Measurements from ENCODE around the gene TMEM132D. TPM values are rescaled to one million over a fixed set of nuclear protein-coding genes. Genes with fewer than 3 reads are reported as not detected.

The TMEM132D gene
- total and polyA plus RNA-seq, 2 of the 4 experiments (the other 2 are of a cell fraction), result not detected

DNA sequence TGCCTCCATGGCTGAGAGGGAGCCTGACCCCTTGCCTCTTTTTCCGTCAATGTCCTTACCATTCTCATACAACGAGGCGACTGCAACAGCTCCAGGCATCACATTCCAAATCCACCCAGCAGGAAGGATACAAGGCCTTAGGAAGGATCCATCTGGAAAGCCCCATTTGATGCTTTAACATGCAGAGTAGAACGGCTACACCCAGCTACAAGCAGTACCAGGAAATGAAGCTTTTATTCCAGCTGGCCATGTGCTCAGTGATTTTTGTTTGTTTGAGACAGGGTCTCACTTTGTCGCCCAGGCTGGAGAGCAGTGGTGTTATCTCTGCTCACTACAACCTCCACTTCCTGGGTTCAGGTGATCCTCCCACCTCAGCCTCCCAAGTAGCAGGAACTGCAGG is 124.8 kb downstream of the TMEM132D start:
- peaks cover 25% of the 10 kb centered on the region for H3K9me3 ChIP-seq (ENCODE audit: control insufficient read depth, insufficient read depth, low read length)
- H2BK15ac ChIP-seq (ENCODE audit: low read depth, low read length), result no peak overlapping the region
- H3K36me3 ChIP-seq (ENCODE audit: control insufficient read depth, insufficient read depth, low read length), result no peaks in the 10 kb centered on the region
- H3K4ac ChIP-seq (ENCODE audit: low read depth, low read length), result no peak overlapping the region
- DNase-seq, result no peak
- no peak overlapping the region for H4K5ac ChIP-seq (ENCODE audit: low read depth, low read length)
- BruUV-seq (replicated peaks), result no TSS peak
- no peak overlapping the region for H2AFZ ChIP-seq (replicated peaks; ENCODE audit: low read length, poor library complexity)
- no CpG with 5 or more reads among the region's 5 CpGs for WGBS, 2 experiments (ENCODE audit: extremely low coverage in 2 of 2, insufficient read length in 1 of 2)
- H2AK5ac ChIP-seq (ENCODE audit: low read depth, low read length), result no peak overlapping the region
- H2BK20ac ChIP-seq (ENCODE audit: low read depth, low read length), result no peak overlapping the region
- in situ Hi-C loops (cut with MboI; ENCODE audit: low sequenced_read_pairs) (no loop called here), dilution Hi-C loops (cut with HindIII; ENCODE audit: low sequenced_read_pairs, unreplicated experiment) (no loop called here), intact Hi-C loops (cut with micrococcal nuclease) (no loop called here)
- no peak overlapping the region for H3K27ac ChIP-seq (ENCODE audit: insufficient read depth, low read length)
- no peaks in the 10 kb centered on the region for H3K27me3 ChIP-seq (ENCODE audit: control insufficient read depth, insufficient read depth, low read length)
- H3K4me3 ChIP-seq (ENCODE audit: insufficient read depth, low read depth, low read length), result no peak overlapping the region
- H3K4me1 ChIP-seq (ENCODE audit: control insufficient read depth, insufficient read depth, low read length), result no peaks in the 10 kb centered on the region
- no peak overlapping the region for H2AK9ac ChIP-seq (replicated peaks; ENCODE audit: low read depth, low read length, poor library complexity)
- no peak overlapping the region for H3K4me2 ChIP-seq (ENCODE audit: low read depth, low read length)
- no peaks in the 10 kb centered on the region for H4K20me1 ChIP-seq (ENCODE audit: insufficient read depth, low read length)
- no peak overlapping the region for H2BK5ac ChIP-seq (ENCODE audit: low read depth, low read length, poor library complexity, severe bottlenecking)
- H3K56ac ChIP-seq (ENCODE audit: extremely low read depth, insufficient read depth, low read length), result no peak overlapping the region
- no peak overlapping the region for H2BK120ac ChIP-seq (ENCODE audit: low read depth, low read length)
- TF ChIP-seq SMC3 (IDR thresholded peaks at IDR 0.05; ENCODE audit: low read depth, low read length) (no peak), POLR2A (IDR thresholded peaks at IDR 0.05; ENCODE audit: low read depth, low read length) (no peak)
- H4K91ac ChIP-seq (ENCODE audit: insufficient read depth, low read depth, low read length), result no peak overlapping the region
- H3K14ac ChIP-seq (replicated peaks; ENCODE audit: low read depth, low read length), result no peak overlapping the region
- H4K8ac ChIP-seq (ENCODE audit: low read depth in 2 of 2, low read length in 2 of 2), result no peak overlapping the region
- CTCF ChIA-PET, result no interaction called here
- H3K18ac ChIP-seq (ENCODE audit: low read depth, low read length), result no peak overlapping the region
- no peaks in the 10 kb centered on the region for H3K9me1 ChIP-seq (ENCODE audit: insufficient read depth, low read length)
- no peak for ATAC-seq (ENCODE audit: low read depth)
- H3K79me1 ChIP-seq (ENCODE audit: low read depth in 1 of 2, low read length in 2 of 2), result no peaks in the 10 kb centered on the region
- H3K9ac ChIP-seq (ENCODE audit: low read depth, low read length), result no peak overlapping the region
- no peak overlapping the region for H3K23ac ChIP-seq (ENCODE audit: low read depth, low read length)
- POLR2A ChIA-PET (ENCODE audit: unreplicated experiment), result no interaction called here
